IPS-18a (cell line): Measurements from ENCODE around the gene SZT2.

Experiments used
- H3K27ac ChIP-seq: one replicate; pipeline ENCODE4 v1.5.1; 2013; ENCODE audit warnings: low read length
- H3K27me3 ChIP-seq: one replicate; pipeline ENCODE4 v1.6.1; 2013; ENCODE audit warnings: mild to moderate bottlenecking, low read length; ENCODE audit not compliant: control insufficient read depth, insufficient read depth
- H3K36me3 ChIP-seq: one replicate; pipeline ENCODE4 v1.6.1; 2013; ENCODE audit warnings: low read depth, low read length; ENCODE audit not compliant: control insufficient read depth
- H3K4me1 ChIP-seq: one replicate; pipeline ENCODE4 v1.6.1; 2013; ENCODE audit warnings: low read depth, low read length; ENCODE audit not compliant: control insufficient read depth
- H3K4me3 ChIP-seq: one replicate; pipeline ENCODE4 v1.5.1; 2013; ENCODE audit warnings: low read length
- H3K9ac ChIP-seq: one replicate; pipeline ENCODE4 v1.6.1; 2013; ENCODE audit warnings: mild to moderate bottlenecking, low read length, moderate library complexity
- H3K9me3 ChIP-seq: one replicate; pipeline ENCODE4 v1.6.1; 2013; ENCODE audit warnings: low read depth, low read length; ENCODE audit not compliant: control insufficient read depth

SZT2 gene

GRCh38 chr1:43447891-43448708 is 58.4 kb downstream of the SZT2 start:
- H3K4me3 ChIP-seq, result no peak overlapping the region
- no peak overlapping the region for H3K27ac ChIP-seq
- peaks cover 6% of the 10 kb centered on the region for H3K4me1 ChIP-seq
- H3K36me3 ChIP-seq, result peaks cover 28% of the 10 kb centered on the region
- H3K9ac ChIP-seq, result no peak overlapping the region
- H3K27me3 ChIP-seq, result no peaks in the 10 kb centered on the region
- no peaks in the 10 kb centered on the region for H3K9me3 ChIP-seq

- Histone ChIP-seq H3K9ac (no peak overlapping the region), H3K36me3 (peaks cover 23% of the 10 kb centered on the region), H3K4me3 (no peak overlapping the region), H3K27me3 (no peaks in the 10 kb centered on the region), H3K9me3 (no peaks in the 10 kb centered on the region), H3K4me1 (peaks cover 7% of the 10 kb centered on the region), H3K27ac (no peak overlapping the region)
Observed at GRCh38 chr1:43448955-43449707, 59.4 kb downstream of the SZT2 start.

- no peak overlapping the region for H3K9ac ChIP-seq
- no peak overlapping the region for H3K27ac ChIP-seq
- H3K27me3 ChIP-seq, result no peaks in the 10 kb centered on the region
- H3K36me3 ChIP-seq, result peaks cover 23% of the 10 kb centered on the region
- no peak overlapping the region for H3K4me3 ChIP-seq
- H3K9me3 ChIP-seq, result no peaks in the 10 kb centered on the region
- peaks cover 11% of the 10 kb centered on the region for H3K4me1 ChIP-seq
Observed at GRCh38 chr1:43449708-43450069, 60.0 kb downstream of the SZT2 start.

GRCh38 chr1:43450251-43450941 is 60.7 kb downstream of the SZT2 start:
- Histone ChIP-seq H3K9ac (no peak overlapping the region), H3K27me3 (no peaks in the 10 kb centered on the region), H3K36me3 (peaks cover 23% of the 10 kb centered on the region), H3K27ac (no peak overlapping the region), H3K9me3 (no peaks in the 10 kb centered on the region), H3K4me1 (peaks cover 18% of the 10 kb centered on the region), H3K4me3 (no peak overlapping the region)

GRCh38 chr1:43451157-43451591 is 61.5 kb downstream of the SZT2 start:
- H3K9me3 ChIP-seq, result no peaks in the 10 kb centered on the region
- peaks cover 23% of the 10 kb centered on the region for H3K36me3 ChIP-seq
- no peak overlapping the region for H3K4me3 ChIP-seq
- no peak overlapping the region for H3K27ac ChIP-seq
- H3K9ac ChIP-seq, result no peak overlapping the region
- peaks cover 19% of the 10 kb centered on the region for H3K4me1 ChIP-seq
- no peaks in the 10 kb centered on the region for H3K27me3 ChIP-seq

- Histone ChIP-seq H3K9ac (no peak overlapping the region), H3K9me3 (no peaks in the 10 kb centered on the region), H3K36me3 (peaks cover 18% of the 10 kb centered on the region), H3K4me1 (peaks cover 19% of the 10 kb centered on the region), H3K27me3 (no peaks in the 10 kb centered on the region), H3K4me3 (no peak overlapping the region), H3K27ac (no peak overlapping the region)
Observed at GRCh38 chr1:43451701-43452532, 62.2 kb downstream of the SZT2 start.

- Histone ChIP-seq H3K9me3 (no peaks in the 10 kb centered on the region), H3K27me3 (no peaks in the 10 kb centered on the region), H3K4me1 (peaks cover 19% of the 10 kb centered on the region), H3K4me3 (peak overlapping the region; percentile 37), H3K36me3 (peaks cover 13% of the 10 kb centered on the region), H3K9ac (no peak overlapping the region), H3K27ac (no peak overlapping the region)
Observed at GRCh38 chr1:43452789-43453441, 63.2 kb downstream of the SZT2 start.

GRCh38 chr1:43453442-43454269 is 64.0 kb downstream of the SZT2 start, which contains the start of gene HYI:
Gene HYI (minus strand): TSS chr1:43453931. CDS start chr1:43453793, 138 bp downstream.
- Histone ChIP-seq H3K36me3 (peaks cover 13% of the 10 kb centered on the region), H3K9ac (peak within 1 kb of the TSS; percentile 40), H3K4me1 (peaks cover 19% of the 10 kb centered on the region), H3K27me3 (no peaks in the 10 kb centered on the region), H3K27ac (no peak within 1 kb of the TSS), H3K9me3 (no peaks in the 10 kb centered on the region), H3K4me3 (peak within 1 kb of the TSS; percentile 64)

- Histone ChIP-seq H3K27ac (no peak overlapping the region), H3K9me3 (no peaks in the 10 kb centered on the region), H3K4me1 (peaks cover 19% of the 10 kb centered on the region), H3K9ac (peak overlapping the region; percentile 40), H3K36me3 (peaks cover 13% of the 10 kb centered on the region), H3K27me3 (no peaks in the 10 kb centered on the region), H3K4me3 (peak overlapping the region; percentile 64)
Observed at GRCh38 chr1:43454270-43455011, 64.7 kb downstream of the SZT2 start.
